Endothelial cell of umbilical vein (primary cell): ENCODE data around the gene SLC25A53.
A peak's percentile ranks its signal among the peaks of the same experiment; 100 is the strongest.

Source experiments
- CTCF ChIP-seq, 2 donors: IDR thresholded peaks; 1 replicate in 1 of 2; 2 replicates in 1 of 2; pipeline ENCODE4 v1.5.1; 2011; ENCODE audit warnings: low read length in 2 of 2, mild to moderate bottlenecking in 2 of 2, moderate library complexity in 2 of 2, control low read depth in 1 of 2, inconsistent platforms in 1 of 2, low read depth in 1 of 2; ENCODE audit not compliant: insufficient read depth in 1 of 2; ENCODE audit errors: extremely low read depth in 1 of 2
- EZH2 ChIP-seq: IDR thresholded peaks from 2 replicates; pipeline ENCODE4 v1.6.1; 2012; ENCODE audit warnings: borderline replicate concordance, low read depth, mild to moderate bottlenecking, moderate library complexity, low read length, inconsistent platforms; ENCODE audit not compliant: severe bottlenecking
- MAX ChIP-seq: IDR thresholded peaks from 2 replicates; pipeline ENCODE4 v1.6.1; 2011; ENCODE audit not compliant: insufficient read depth, insufficient read length

GRCh38 chrX:104136241-104137019, 20.4 kb downstream of the SLC25A53 start:
- no peak for TF ChIP-seq MAX
- TF ChIP-seq CTCF (IDR thresholded peaks at IDR 0.05; ENCODE audit: extremely low read depth in 1 of 2, insufficient read depth in 1 of 2, low read depth in 1 of 2, low read length in 2 of 2): peak; percentile 54 to 55
- no peak for TF ChIP-seq EZH2
